HG03439 (cell line): ENCODE results near the gene CDC20B.
"Not testable (repeated sequence)": the region's sequence is repeated elsewhere in the genome, so short reads cannot be mapped to it uniquely, and the experiment has no call there.

Experiments used
- ATAC-seq: cut with Tn5 transposase; IDR thresholded peaks from one replicate; pipeline ENCODE4 v1.9.1; 2021; ENCODE audit warnings: mild to moderate bottlenecking, moderate library complexity; ENCODE audit not compliant: unreplicated experiment

The CDC20B gene

GRCh38 chr5:55104946-55105701 is 67.9 kb downstream of the CDC20B start:
- no peak for ATAC-seq

DNA sequence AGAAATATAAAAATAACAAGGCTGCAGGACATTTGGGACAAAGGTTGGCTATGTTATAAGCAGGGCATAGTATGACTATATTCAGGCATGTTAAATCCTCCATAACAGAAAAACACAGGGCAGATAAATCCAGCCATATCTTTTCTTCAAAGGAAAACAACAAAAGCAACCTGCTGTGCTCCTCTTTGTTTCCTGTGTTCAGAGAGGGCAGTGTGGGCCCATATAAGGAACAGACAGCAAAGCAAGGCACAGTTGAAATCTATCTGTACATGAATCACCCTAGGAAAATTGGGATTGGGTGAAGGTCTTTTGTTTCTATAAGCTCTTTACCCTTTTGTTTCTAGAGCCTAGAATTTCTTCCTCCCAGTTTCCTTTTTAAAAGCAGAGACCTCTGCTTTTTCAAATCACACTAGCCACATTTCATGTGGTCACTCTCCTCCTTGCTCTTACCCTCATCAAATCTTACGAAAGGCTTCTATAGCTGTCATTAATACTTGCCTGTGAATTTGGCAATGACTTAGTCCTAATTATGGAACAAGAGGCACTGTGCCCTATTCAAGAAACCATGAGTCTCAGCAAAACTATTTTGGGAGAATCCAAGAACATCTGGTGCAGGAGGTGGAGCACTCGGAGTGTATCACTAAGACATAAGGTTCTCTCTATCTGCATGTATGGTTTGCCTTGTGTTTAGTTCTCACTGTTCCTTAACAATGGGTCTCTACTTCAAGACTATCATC is 68.8 kb downstream of the CDC20B start:
- no peak for ATAC-seq

- no peak for ATAC-seq
Observed at GRCh38 chr5:55102348-55102747, 70.6 kb downstream of the CDC20B start, which contains the start of gene GZMA. Gene GZMA, plus strand, starts transcription at chr5:55102646. Its CDS starts 37 bp downstream, at chr5:55102683.

GRCh38 chr5:55101556-55102276 is 71.3 kb downstream of the CDC20B start:
- ATAC-seq: no peak

- not testable (repeated sequence) for ATAC-seq
Observed at GRCh38 chr5:55101148-55101547, 71.8 kb downstream of the CDC20B start.

DNA sequence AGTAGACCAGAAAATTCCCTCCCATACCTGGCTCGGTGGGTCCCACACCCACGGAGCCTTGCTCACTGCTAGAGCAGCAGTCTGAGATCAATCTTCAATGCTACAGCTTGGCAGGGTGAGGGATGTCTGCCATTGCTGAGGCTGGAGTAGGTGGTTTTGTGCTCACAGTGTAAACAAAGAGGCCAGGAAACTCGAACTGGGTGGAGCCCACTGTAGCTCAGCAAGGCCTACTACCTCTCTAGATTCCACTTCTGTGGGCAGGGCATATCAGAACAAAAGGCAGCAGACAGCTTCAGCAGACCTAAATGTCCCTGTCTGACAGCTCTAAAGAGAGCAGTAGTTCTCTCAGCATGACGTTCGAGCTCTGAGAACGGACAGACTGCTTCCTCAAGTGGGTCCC is 76.1 kb downstream of the CDC20B start:
- no peak for ATAC-seq

DNA sequence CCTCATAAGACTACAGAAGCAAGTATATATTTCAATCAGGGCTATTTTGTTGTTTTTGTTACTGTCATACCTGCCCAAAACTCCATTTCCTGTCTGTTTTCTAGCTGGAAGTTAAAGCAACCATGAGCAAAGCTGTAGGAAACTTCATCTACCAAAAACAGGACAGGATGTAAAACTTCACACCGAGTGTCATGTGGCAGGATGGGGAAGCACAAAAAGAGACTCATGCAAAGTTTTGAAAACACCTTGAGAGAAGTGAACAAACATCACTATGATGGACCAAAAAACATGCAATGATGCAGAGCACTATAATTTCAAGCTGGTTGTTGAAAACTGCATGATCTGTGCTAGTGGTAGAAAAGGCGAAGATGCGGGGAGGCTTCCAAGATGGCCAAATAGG is 76.8 kb downstream of the CDC20B start:
- no peak for ATAC-seq

GRCh38 chr5:55091011-55091410 is 82.0 kb downstream of the CDC20B start:
- ATAC-seq: not testable (repeated sequence)

GRCh38 chr5:55089301-55089700 is 83.7 kb downstream of the CDC20B start:
- not testable (repeated sequence) for ATAC-seq

- no peak for ATAC-seq
Observed at GRCh38 chr5:55081541-55081940, 91.4 kb downstream of the CDC20B start.

GRCh38 chr5:55073211-55073610 is 99.8 kb downstream of the CDC20B start:
- ATAC-seq: no peak

GRCh38 chr5:55072666-55073065 is 100.3 kb downstream of the CDC20B start:
- no peak for ATAC-seq

GRCh38 chr5:55071413-55071812 is 101.6 kb downstream of the CDC20B start:
- no peak for ATAC-seq

DNA sequence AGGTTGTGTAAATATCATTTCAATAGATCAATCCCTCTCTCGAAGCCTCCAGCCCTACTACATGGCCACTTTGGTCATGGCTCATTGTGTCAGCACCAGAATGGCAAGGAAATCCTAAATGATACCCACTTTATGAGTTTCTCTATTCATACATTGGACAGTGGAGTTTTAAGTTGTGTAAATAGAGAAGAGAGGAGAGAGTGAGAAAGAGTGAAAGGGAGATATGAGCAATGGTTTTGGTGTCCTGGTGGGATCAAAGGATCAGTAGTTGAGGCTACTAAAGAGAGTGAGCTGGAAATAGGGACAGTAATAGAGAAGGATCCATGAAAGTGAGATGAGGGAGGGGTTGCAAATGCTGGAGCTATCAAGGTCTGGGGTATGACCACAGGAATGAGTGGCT is 102.0 kb downstream of the CDC20B start:
- no peak for ATAC-seq

DNA sequence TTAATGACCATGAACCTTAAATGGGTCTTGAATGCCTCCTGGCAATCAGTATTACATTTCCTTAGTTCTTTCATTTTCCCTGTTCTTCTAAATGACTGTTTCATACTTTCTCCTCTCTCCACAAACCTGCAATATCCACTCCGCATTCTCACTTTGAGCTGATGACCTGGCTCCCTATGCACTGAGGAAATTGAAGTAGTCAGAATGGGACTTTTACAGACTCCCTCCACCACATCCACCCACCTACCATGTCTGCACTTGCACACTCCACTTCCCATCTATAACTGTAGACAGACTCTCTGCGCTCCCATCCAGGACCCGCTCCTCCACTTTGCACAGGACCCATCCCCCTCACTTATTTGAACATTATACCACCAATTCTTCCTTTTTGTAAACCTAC is 106.7 kb downstream of the CDC20B start:
- ATAC-seq: no peak

DNA sequence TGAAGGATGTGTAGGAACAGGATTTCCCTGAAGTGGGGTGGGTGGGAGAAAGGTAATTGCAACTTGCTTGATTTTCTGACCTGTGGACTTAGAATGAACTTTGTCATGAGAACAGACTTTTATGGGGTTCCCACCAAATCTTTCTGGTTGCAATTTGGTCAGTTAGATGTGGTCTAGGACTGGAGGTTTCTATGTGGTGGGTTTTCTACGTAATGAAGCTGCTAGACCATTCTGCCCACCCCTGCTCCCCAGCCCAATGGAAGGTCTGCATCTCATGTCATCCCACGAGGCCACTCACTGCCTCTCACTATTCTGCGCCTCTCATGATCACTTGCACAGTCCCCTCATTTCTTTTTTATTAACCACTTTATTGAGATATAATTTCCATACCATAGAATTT is 108.5 kb downstream of the CDC20B start:
- ATAC-seq: no peak

GRCh38 chr5:55063899-55064298 is 109.1 kb downstream of the CDC20B start:
- ATAC-seq: no peak

DNA sequence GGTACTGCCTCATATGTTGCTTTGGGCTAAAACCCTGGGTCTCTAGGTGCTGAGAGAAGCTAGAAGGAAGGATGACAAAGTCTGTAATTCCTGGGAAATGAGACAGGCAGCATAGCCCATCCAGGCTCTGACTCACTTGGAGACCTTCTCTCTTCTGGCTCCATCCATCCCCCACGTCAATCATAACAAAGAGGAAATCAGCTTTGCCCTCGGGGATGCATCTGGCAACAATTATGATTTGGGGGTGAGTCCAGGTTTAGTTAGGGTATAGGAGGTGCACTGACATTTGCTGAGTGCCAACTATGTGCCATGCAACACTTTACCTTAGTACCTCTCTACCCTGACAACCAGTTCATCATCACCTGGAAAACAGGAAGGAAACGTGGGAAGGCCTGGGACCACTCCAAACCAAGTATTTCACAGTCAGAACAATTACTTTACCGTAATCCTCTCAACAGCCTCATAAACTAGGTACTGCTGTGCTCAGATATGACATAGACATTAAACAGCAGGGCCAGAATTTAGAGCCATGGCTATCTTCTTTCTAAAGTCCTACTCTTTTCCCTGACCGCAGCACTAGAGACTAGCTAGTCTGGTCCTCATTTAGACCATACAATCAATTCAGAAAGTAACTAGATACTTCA is 109.6 kb downstream of the CDC20B start:
- no peak for ATAC-seq
